ENCODE measurements around the gene TMEM145. TPM values are rescaled to one million over a fixed set of nuclear protein-coding genes. Genes with fewer than 3 reads are reported as not detected.

Gene TMEM145
- total and polyA plus RNA-seq, 9 of the 15 experiments (the other 6 are each of a cell fraction or from before 2014, with no cell fraction given) = 0.80 to 5.5 (median 1.9) TPM; not detected in 3

DNA sequence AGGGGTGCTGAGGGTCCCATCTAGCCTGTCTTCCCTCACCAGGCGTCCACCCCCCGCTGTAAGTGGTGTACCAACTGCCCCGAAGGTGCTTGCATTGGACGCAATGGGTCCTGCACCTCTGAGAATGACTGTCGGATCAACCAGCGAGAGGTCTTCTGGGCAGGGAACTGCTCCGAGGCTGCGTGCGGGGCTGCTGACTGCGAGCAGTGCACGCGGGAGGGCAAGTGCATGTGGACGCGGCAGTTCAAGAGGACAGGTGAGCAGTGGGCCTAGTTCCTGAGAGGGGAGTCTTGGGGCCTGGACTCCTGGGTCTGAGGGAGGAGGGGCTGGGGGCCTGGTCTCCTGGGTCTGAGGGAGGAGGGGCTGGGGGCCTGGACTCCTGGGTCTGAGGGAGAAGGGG is 49.2 kb downstream of the TMEM145 start (continued):
- TF ChIP-seq POLR2AphosphoS2 (IDR thresholded peaks at IDR 0.05; ENCODE audit: low read length) = no peak
- TF ChIP-seq BHLHE40 (IDR thresholded peaks at IDR 0.05; ENCODE audit: low read length) = no peak

DNA sequence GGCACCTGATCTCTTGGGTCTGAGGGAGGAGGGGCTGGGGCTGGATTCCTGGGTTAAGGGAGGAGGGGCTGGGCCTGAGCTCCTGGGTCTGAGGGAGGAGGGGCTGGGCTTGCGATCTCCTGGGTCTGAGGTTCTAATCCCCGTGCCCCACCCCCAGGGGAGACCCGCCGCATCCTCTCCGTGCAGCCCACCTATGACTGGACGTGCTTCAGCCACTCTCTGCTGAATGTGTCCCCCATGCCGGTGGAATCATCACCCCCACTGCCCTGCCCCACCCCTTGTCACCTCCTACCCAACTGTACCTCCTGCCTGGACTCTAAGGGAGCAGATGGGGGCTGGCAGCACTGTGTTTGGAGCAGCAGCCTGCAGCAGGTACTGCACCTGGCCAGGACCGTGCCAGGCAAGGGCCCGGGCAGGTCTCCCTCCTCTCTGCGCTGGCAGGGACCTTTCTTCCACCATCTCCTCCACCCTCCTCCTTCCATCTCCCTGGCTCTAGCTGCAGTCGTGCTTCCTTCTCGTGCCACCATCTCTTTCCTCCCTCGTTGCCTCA is 49.9 kb downstream of the TMEM145 start:
- H3K4me3 ChIP-seq = no peak overlapping the region
- WGBS (ENCODE audit: insufficient coverage, low coverage, missing lambda C conversion rate) = 77% methylated on average over 10 of the region's 13 CpGs
- in situ Hi-C loops (cut with MboI) = no loop called here
- POLR2A ChIA-PET = no interaction called here
- H3K79me2 ChIP-seq (ENCODE audit: control insufficient read depth, insufficient read depth, low read length) = no peaks in the 10 kb centered on the region
- peaks cover 6% of the 10 kb centered on the region; the same call in 2 of the 3 replicates for H3K36me3 ChIP-seq (ENCODE audit: control insufficient read depth, insufficient read depth, low read length)
- CTCF ChIA-PET (ENCODE audit: low intra/inter-chr PET ratio) = no interaction called here
- no peaks in the 10 kb centered on the region for H3K27me3 ChIP-seq (ENCODE audit: control insufficient read depth in 2 of 2, insufficient read depth in 2 of 2, low read length in 2 of 2)
- no peaks in the 10 kb centered on the region for H3K9me1 ChIP-seq (ENCODE audit: control insufficient read depth, insufficient read depth, low read length)
- no peaks in the 10 kb centered on the region for H4K20me1 ChIP-seq (replicated peaks; ENCODE audit: control insufficient read depth, insufficient read depth, low read length)
- FAIRE-seq = no peak
- no peak overlapping the region for H3K9ac ChIP-seq (ENCODE audit: insufficient read depth in 1 of 2, low read depth in 2 of 2, low read length in 2 of 2)
- peaks cover 2% of the 10 kb centered on the region; the same call in 1 of the 2 replicates for H3K9me3 ChIP-seq (replicated peaks; ENCODE audit: control insufficient read depth, insufficient read depth, low read depth, low read length)
- H3K4me1 ChIP-seq (replicated peaks in 1 of 2; ENCODE audit: control insufficient read depth in 2 of 2, insufficient read depth in 2 of 2, low read length in 2 of 2) = peaks cover 0 to 11% of the 10 kb centered on the region in 2 experiments; a peak in 2 of 5 replicates
- no peak overlapping the region for H3K27ac ChIP-seq (ENCODE audit: extremely low read depth, low read depth, low read length)
- ATAC-seq = no peak
- no peak overlapping the region for H3K4me2 ChIP-seq (ENCODE audit: insufficient read depth, low read length)
- no peak overlapping the region for H2AFZ ChIP-seq (ENCODE audit: low read depth, low read length)
- no TSS peak for BruUV-seq (replicated peaks)
- intact Hi-C loops (cut with micrococcal nuclease) = no loop called here
- no peak for DNase-seq (ENCODE audit: extremely low read depth in 1 of 4, low spot score in 3 of 4)
- TF ChIP-seq HMG20B (CRISPR knock-in tag; IDR thresholded peaks at IDR 0.05) = no peak
- TF ChIP-seq, protein P1, sequence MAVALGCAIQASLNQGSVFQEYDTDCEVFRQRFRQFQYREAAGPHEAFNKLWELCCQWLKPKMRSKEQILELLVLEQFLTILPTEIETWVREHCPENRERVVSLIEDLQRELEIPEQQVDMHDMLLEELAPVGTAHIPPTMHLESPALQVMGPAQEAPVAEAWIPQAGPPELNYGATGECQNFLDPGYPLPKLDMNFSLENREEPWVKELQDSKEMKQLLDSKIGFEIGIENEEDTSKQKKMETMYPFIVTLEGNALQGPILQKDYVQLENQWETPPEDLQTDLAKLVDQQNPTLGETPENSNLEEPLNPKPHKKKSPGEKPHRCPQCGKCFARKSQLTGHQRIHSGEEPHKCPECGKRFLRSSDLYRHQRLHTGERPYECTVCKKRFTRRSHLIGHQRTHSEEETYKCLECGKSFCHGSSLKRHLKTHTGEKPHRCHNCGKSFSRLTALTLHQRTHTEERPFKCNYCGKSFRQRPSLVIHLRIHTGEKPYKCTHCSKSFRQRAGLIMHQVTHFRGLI (CRISPR knock-in tag; IDR thresholded peaks at IDR 0.05) = no peak
- TF ChIP-seq CREBBP (IDR thresholded peaks at IDR 0.05; ENCODE audit: low read depth, low read length) = no peak
- TF ChIP-seq, protein P2, sequence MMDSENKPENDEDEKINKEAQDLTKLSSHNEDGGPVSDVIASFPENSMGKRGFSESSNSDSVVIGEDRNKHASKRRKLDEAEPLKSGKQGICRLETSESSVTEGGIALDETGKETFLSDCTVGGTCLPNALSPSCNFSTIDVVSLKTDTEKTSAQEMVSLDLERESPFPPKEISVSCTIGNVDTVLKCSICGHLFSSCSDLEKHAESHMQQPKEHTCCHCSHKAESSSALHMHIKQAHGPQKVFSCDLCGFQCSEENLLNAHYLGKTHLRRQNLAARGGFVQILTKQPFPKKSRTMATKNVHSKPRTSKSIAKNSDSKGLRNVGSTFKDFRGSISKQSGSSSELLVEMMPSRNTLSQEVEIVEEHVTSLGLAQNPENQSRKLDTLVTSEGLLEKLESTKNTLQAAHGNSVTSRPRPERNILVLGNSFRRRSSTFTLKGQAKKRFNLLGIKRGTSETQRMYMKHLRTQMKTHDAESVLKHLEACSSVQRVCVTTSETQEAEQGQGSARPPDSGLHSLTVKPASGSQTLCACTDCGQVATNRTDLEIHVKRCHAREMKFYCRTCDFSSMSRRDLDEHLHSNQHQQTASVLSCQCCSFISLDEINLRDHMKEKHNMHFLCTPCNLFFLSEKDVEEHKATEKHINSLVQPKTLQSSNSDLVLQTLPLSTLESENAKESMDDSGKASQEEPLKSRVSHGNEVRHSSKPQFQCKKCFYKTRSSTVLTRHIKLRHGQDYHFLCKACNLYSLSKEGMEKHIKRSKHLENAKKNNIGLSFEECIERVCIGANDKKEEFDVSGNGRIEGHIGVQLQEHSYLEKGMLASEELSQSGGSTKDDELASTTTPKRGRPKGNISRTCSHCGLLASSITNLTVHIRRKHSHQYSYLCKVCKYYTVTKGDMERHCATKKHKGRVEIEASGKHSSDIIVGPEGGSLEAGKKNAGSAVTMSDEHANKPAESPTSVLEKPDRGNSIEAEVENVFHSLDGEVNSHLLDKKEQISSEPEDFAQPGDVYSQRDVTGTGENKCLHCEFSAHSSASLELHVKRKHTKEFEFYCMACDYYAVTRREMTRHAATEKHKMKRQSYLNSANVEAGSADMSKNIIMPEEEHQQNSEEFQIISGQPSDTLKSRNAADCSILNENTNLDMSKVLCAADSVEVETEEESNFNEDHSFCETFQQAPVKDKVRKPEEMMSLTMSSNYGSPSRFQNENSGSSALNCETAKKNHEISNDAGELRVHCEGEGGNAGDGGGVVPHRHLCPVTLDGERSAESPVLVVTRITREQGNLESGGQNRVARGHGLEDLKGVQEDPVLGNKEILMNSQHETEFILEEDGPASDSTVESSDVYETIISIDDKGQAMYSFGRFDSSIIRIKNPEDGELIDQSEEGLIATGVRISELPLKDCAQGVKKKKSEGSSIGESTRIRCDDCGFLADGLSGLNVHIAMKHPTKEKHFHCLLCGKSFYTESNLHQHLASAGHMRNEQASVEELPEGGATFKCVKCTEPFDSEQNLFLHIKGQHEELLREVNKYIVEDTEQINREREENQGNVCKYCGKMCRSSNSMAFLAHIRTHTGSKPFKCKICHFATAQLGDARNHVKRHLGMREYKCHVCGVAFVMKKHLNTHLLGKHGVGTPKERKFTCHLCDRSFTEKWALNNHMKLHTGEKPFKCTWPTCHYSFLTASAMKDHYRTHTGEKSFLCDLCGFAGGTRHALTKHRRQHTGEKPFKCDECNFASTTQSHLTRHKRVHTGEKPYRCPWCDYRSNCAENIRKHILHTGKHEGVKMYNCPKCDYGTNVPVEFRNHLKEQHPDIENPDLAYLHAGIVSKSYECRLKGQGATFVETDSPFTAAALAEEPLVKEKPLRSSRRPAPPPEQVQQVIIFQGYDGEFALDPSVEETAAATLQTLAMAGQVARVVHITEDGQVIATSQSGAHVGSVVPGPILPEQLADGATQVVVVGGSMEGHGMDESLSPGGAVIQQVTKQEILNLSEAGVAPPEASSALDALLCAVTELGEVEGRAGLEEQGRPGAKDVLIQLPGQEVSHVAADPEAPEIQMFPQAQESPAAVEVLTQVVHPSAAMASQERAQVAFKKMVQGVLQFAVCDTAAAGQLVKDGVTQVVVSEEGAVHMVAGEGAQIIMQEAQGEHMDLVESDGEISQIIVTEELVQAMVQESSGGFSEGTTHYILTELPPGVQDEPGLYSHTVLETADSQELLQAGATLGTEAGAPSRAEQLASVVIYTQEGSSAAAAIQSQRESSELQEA (IDR thresholded peaks at IDR 0.05; ENCODE audit: low read depth) = no peak
- TF ChIP-seq JUN (IDR thresholded peaks at IDR 0.05; ENCODE audit: borderline replicate concordance, low read depth, low read length) = no peak
- TF ChIP-seq JUN (CRISPR knock-in tag; IDR thresholded peaks at IDR 0.05; ENCODE audit: borderline replicate concordance) = no peak
- TF ChIP-seq, protein P3, sequence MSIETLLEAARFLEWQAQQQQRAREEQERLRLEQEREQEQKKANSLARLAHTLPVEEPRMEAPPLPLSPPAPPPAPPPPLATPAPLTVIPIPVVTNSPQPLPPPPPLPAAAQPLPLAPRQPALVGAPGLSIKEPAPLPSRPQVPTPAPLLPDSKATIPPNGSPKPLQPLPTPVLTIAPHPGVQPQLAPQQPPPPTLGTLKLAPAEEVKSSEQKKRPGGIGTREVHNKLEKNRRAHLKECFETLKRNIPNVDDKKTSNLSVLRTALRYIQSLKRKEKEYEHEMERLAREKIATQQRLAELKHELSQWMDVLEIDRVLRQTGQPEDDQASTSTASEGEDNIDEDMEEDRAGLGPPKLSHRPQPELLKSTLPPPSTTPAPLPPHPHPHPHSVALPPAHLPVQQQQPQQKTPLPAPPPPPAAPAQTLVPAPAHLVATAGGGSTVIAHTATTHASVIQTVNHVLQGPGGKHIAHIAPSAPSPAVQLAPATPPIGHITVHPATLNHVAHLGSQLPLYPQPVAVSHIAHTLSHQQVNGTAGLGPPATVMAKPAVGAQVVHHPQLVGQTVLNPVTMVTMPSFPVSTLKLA (conservative IDR thresholded peaks at IDR 0.05) = no peak
- TF ChIP-seq MTA3 (IDR thresholded peaks at IDR 0.05; ENCODE audit: borderline replicate concordance) = no peak

Measured in K562 (cell line).